Femur (tissue), 1 donor: ENCODE data around the gene PROM2.

Experiments used
- DNase-seq: peaks from one replicate; pipeline ENCODE4 v3.0.0-alpha.2; 2017

The PROM2 gene

DNA sequence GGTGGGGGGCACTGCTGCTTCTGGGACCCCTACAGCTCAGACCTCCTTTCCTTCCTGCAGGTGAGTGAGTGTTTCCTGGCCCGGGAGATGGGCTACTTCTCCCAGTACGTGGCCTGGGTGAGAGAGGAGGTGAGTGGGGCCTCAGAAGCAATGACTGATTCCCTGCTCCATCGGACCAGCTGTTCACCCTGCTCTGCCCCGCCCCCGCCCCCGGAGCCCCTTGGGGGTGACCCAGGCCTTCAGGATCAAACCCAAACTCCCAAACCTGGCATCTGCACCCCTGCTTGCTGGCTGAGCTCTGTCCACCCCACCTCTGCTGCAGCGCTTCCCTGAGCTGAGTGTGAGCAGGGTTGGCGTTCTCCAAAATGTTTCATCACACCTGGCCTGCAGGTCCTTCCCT is 13.1 kb downstream of the PROM2 start:
- no peak for DNase-seq

DNA sequence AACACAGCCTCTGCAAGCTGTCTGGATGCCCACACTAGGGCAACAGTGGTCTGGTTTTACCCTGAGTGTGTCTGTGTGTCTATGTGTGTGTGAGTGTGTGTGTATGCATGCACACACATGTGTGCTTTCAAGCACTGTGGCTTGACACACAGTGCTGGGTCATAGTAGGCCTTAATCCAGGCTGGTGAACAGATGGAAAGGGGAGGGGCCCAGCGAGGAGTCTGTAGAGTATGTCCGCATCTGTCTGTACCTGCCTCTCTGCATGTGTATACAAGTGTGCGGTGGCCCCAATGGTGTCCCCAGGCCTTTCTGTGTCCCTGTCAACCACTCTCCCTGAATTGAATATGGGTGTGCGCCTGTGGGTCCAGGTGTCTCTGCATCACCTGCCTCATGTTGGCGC is 13.6 kb downstream of the PROM2 start:
- no peak for DNase-seq

DNA sequence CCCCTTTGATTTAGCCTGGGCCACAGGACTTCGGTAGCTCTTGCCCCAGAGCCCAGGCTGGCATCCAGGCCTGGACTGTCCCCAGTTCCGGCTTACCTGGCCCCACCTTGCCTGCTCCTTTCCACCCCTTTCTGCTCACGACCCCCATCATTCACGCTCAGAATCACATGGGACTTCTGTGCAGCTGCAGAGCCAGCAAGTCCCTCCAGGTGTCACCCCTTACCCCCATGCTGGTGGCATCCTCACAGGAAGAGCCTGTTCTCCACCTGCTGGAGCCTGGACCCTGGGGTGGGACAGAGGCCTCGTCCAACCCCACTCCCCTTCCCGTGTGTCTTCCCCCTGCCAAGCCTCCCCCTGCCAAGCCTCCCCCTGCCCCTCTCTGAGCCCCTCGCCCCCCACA is 15.0 kb downstream of the PROM2 start:
- no peak for DNase-seq

DNA sequence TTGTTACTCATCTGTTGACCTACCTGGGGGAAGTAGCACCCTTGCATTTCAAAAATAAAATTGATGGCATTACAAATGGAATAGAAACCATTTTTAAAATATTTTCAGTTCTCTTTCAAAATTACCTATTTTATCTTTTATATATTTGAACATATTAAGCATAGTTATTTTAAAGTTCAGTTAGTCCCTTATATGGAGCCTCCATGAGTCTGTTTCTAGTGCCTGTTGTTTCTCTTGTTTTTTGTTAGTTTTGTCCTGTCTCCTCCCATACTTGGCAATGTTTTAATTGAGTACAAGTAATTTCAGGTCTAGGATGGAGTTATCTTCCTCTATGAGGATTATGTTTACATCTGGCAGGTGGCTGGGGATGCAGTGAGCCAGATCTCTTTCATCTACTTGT is 17.0 kb downstream of the PROM2 start:
- no peak for DNase-seq

- DNase-seq = no peak
Observed at GRCh38 chr2:95292623-95293260, 18.5 kb downstream of the PROM2 start.

DNA sequence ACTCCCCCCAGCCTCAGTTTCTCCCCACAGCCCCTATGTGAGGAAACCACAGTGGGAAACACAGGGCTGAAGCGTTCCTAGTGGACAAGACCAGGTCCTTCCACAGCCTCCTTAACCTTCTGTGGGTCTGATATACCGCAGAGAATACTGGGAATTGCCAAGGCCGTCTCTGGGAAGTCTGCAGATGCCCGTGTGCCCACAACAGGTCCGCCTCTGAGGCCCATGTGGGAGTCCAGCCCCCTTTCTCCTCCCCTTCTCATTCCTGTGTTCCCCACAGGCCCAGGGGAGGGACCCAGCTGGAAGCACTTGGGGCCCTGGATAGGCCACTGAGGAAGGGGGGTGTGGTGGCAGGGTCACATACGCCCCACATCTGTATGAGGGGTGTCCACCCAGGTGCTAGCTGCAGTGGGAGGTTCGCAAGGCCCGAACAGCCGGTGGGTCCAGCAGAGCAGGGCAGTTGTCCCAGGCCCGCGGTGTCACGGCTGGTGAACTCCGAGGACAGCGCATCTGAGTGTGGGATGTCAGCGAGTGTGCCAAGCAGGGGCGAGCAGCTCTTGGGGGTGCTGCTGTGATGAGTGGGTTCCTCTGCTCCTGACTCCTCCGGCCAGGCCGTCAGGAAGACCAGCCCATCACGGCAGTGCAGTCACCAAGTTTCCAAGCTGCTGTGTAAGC is 20.5 kb downstream of the PROM2 start:
- no peak for DNase-seq

DNA sequence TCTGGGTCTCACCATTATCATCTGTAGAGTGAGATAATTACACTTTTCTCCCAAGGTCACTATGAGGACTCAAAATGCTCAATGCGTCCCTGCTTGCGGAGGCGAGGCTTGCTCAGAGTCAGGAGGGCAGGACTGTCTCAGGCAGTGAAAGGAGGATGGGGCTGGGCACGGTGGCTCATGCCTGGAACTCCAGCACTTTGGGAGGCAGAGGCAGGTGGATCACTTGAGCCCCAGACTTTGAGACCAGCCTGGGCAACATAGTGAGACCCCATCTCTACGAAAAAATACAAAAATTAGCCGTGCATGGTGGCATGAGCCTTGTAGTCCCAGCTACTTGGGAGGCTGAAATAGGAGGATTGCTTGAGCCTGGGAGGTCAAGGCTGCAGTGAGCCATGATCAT is 21.1 kb downstream of the PROM2 start:
- DNase-seq = no peak

DNA sequence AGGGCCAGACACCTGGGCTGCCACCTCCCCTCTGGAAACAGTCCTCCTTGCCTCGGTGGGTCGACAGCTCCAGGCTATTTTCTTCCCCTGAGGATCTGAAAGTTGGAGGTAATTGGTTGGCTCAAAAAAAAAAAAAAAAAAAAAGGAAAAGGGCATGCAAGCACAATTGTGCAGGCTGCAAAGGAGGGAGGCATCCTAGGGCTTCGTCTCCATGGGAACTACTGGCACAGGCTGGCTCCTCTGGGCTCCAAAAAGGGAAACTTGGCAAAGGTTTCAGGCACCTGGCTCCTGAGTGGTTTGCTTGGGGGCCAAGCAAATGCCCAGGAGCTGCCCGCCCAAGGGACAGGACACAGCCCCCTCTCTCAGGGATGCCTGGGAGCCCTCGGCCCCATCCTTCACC is 21.8 kb downstream of the PROM2 start:
- no peak for DNase-seq

DNA sequence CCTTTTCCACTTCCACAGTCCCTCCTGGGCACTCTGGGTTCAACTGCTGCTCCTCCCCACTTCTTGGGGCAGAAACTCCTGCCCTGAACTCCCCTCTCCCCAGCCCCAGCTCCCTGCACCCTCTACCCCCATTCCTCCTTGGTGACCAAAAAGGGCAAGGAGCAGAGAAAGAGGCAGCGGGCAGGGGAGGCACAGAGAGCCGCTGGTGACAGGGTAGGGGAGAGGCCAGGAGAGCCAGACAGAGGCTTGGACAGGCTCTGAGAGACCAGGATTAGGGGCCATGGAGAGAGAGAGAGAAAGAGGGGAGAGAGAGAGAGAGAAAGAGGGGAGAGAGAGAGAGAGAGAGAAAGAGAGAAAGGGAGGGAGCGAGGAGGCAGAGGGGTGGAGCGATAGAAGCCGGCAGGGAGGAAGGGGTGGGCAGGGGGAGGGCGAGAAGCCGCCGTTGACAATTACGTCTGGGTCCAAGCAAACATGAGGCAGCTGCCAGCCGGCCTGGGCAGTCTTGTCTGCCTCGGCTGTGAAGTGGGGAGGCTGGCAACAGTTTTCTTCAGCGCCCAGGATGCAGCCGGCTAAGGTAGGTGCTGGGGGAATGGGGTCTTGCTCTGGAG is 22.7 kb downstream of the PROM2 start, which contains the start of gene KCNIP3:
Gene KCNIP3 (plus strand): TSS at position 468 of the 608 bp plus-strand sequence. CDS start 92 bp downstream, at position 560.
- DNase-seq = peak; percentile 65

DNA sequence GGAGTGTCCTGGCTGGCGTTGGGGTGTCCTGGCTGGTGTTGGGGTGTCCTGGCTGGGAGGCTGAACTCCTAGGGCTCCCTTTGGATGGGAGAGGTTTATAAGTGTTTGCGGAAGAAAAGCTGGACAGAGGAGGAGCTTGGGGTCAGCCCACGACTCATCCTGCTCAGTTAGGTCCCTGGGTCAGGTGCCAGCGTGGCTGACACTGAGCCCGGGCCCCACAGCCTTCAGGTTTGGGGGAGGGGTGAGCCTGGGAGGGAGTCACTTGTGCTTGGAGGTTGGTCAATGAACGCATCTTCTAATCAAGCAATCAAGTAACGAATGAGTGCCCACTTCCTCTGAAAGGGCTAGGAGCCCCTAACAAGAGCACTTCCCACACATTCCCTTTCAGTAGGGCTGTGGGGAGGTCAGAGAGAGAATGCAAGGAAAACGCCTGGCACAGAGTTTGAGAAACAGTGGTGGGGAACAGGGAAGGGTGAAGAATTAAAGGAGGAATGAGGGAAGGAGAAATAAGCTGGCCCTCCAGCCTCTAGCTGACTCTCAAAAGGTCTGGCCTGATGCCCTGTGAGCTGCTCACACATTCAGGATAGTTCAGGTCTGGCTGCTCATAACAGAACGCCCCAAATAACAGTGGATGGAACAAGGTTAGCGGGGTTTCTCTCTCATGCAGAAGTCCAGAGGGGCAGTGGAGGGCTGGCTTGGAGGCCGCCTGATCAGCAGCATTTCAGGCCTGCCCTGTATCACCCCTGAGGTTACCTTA is 23.6 kb downstream of the PROM2 start:
- DNase-seq = no peak

GRCh38 chr2:95298486-95299111 is 24.4 kb downstream of the PROM2 start:
- DNase-seq = no peak

DNA sequence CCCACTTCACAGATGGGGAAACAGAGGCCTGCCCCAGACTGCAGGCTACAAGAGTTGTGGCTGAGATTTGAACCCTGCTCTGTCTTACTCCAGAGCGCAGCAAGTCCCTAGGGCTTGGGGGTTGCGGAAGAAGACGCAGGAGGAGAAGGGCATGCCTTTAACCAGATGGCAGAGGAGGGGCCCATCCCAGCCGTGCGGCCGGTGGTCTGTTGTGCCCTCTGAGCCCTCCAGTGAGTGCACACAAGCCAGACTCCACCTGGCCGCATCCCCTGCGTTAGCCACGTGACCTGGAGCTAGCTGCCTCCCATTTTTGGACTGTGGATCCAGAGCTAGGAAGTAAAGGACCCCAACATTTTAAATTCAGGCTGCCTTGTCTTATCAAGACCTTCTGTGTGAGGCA is 25.7 kb downstream of the PROM2 start:
- DNase-seq = no peak

GRCh38 chr2:95300450-95300849 is 26.2 kb downstream of the PROM2 start:
- DNase-seq = no peak

GRCh38 chr2:95301186-95301585 is 26.9 kb downstream of the PROM2 start:
- no peak for DNase-seq

DNA sequence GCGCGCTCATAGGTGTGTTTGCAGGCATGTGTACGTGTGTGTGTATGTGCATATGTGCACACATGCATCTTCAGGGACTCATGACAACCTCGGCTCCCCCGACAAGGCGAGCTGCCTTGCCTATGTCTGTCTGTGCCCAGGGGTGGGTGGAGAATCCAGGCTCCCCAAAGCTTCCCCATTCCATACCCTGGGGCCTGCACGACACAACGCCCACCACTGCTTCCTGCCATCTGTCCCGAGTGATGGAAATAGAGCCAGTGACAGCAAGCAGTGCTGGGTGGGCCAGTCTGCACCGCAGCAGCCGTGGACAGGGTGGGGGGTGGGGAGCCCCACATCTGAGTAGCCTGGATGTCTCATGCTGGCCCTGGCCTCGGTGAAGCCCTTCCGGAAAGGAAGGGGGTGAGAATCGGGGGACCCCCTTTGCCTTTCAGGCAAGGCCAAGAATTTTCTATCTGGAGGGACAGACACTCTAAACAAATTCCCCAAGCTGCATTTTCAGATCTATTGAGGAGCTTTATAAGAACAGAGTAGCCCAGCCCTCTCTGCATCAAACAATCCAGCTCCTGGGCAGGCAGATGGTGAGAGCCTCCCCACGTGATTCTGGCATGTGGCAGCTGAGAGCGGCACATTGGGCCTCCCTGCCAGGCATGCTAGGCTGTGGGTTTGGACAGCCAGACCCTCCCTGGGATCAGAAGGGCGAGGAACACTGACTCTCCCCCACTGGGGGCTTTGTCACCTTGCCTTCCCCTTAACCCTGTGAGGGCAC is 27.8 kb downstream of the PROM2 start:
- DNase-seq = no peak

GRCh38 chr2:95303191-95303919 is 29.1 kb downstream of the PROM2 start:
- peak; percentile 80 for DNase-seq

GRCh38 chr2:95305380-95306061 is 31.3 kb downstream of the PROM2 start:
- no peak for DNase-seq

DNA sequence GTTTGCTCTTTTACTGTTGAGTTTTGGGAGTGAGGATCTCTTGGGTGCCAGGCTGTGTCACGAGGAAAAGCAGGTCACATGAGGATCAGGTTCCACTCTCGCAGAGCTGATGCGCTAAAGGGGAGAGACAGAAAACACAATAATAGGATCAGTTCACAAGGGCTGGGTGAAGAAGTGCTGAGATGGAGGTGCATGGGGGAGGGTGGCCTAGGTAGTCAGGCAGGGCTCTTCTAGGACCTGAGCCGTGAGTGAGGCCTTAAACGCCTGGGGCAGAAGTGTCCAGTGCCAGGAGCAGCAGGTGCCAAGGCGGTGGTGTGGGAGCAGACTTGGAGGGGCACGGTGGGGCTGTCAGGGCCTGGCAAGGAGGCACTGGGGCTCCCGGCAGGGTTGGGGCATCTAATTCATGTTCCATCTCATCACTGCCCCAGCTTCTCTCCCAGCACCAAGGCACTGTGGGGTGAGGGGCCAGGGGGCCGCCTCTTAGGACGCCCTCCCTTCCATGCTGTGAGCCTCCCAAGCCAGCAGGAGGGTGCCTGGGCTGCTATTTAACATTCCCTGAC is 32.2 kb downstream of the PROM2 start:
- DNase-seq = no peak

DNA sequence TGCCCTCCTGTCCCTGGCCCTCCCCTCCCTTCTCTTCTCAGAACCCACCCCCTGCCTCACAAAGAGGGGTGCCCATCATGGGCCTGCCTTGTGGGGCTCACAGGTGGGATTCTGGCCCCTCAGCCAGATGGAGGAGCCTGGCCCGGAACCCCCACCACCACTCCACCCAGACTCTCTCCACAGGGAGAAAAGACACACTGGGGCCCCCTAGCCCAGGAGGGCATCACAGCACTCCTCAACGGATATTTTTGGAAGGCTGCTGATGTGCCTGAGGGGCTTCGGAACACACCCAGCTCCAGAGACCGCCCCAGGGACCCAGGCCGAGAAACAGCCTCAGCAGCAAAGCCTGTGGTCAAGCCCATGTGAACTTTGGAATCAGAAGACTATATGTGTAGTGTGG is 32.8 kb downstream of the PROM2 start:
- DNase-seq = no peak

DNA sequence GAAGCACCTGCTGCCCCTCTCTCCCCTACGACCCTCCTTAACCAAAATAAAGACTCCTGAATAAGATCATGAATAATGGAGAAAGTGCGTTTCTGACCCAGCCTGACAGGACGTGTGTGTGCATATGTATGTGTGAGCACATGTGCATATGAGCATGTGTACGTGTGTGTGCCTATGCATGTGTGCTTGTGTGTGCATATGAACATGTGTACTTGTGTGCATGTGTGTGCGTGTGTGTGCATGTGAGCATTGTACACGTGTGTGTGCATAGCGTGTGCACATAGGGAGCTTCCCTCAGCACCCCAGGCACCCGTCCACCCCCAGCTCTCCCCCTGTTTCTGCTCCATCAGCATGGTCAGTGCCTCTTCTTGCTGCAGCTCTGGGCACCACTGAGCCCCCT is 33.6 kb downstream of the PROM2 start:
- no peak for DNase-seq
